ENCODE data around the gene FGG. TPM values are rescaled to one million over a fixed set of nuclear protein-coding genes. Genes with fewer than 3 reads are reported as not detected.

The FGG gene
- total and polyA plus RNA-seq, 3 donors from 2014 or later, result 0.25 to 5.1 (median 2.8) TPM

- TF ChIP-seq CTCF (IDR thresholded peaks at IDR 0.05) (no peak), POLR2A (IDR thresholded peaks at IDR 0.05) (no peak)
- no peaks in the 10 kb centered on the region for H3K4me1 ChIP-seq
- no peak overlapping the region for H3K4me3 ChIP-seq
- no peaks in the 10 kb centered on the region for H3K36me3 ChIP-seq (ENCODE audit: low read depth, missing control alignments)
- intact Hi-C loops (cut with DNase I; ENCODE audit: low total_unique reads), result no loop called here
- no peak overlapping the region for H3K27ac ChIP-seq
- no peaks in the 10 kb centered on the region for H3K9me3 ChIP-seq
- DNase-seq, result no peak
- H3K27me3 ChIP-seq, result no peaks in the 10 kb centered on the region
- 76 to 83% methylated on average over 2 of the region's 2 CpGs for WGBS, 2 donors
These were observed 35.1 kb downstream of the FGG start for GRCh38 chr4:154577324-154577723.

- no peak overlapping the region for H3K27ac ChIP-seq
- no peaks in the 10 kb centered on the region for H3K4me1 ChIP-seq
- H3K9me3 ChIP-seq, result no peaks in the 10 kb centered on the region
- H3K4me3 ChIP-seq, result no peak overlapping the region
- no peak for DNase-seq
- no peaks in the 10 kb centered on the region for H3K36me3 ChIP-seq (ENCODE audit: low read depth, missing control alignments)
- no peaks in the 10 kb centered on the region for H3K27me3 ChIP-seq
- intact Hi-C loops (cut with DNase I; ENCODE audit: low total_unique reads), result no loop called here
- TF ChIP-seq POLR2A (IDR thresholded peaks at IDR 0.05) (no peak), CTCF (IDR thresholded peaks at IDR 0.05) (no peak)
- 88 to 94% methylated on average over 3 of the region's 3 CpGs for WGBS, 2 donors
These were observed 38.1 kb downstream of the FGG start for GRCh38 chr4:154574311-154574710.

GRCh38 chr4:154573190-154573870, 39.1 kb downstream of the FGG start:
- Histone ChIP-seq H3K27me3 (no peaks in the 10 kb centered on the region), H3K27ac (no peak overlapping the region), H3K36me3 (ENCODE audit: low read depth, missing control alignments) (no peaks in the 10 kb centered on the region), H3K9me3 (no peaks in the 10 kb centered on the region), H3K4me1 (no peaks in the 10 kb centered on the region), H3K4me3 (no peak overlapping the region)
- no peak for DNase-seq
- TF ChIP-seq CTCF (IDR thresholded peaks at IDR 0.05), result no peak
- TF ChIP-seq POLR2A (IDR thresholded peaks at IDR 0.05), result no peak
- WGBS, 2 donors, result 90 to 92% methylated on average over 5 of the region's 5 CpGs
- intact Hi-C loops (cut with DNase I; ENCODE audit: low total_unique reads), result no loop called here

GRCh38 chr4:154569584-154569983, 42.9 kb downstream of the FGG start:
- intact Hi-C loops (cut with DNase I; ENCODE audit: low total_unique reads), result no loop called here
- Histone ChIP-seq H3K4me3 (no peak overlapping the region), H3K9me3 (no peaks in the 10 kb centered on the region), H3K36me3 (ENCODE audit: low read depth, missing control alignments) (no peaks in the 10 kb centered on the region), H3K27me3 (no peaks in the 10 kb centered on the region), H3K27ac (no peak overlapping the region), H3K4me1 (no peaks in the 10 kb centered on the region)
- DNase-seq, result no peak
- TF ChIP-seq POLR2A (IDR thresholded peaks at IDR 0.05) (no peak), CTCF (IDR thresholded peaks at IDR 0.05) (no peak)
- WGBS, 2 donors, result 93 to 94% methylated on average over 5 of the region's 5 CpGs

- H3K4me1 ChIP-seq, result no peaks in the 10 kb centered on the region
- no peaks in the 10 kb centered on the region for H3K9me3 ChIP-seq
- no peaks in the 10 kb centered on the region for H3K36me3 ChIP-seq (ENCODE audit: low read depth, missing control alignments)
- WGBS, 2 donors, result 58 to 68% methylated on average over 3 of the region's 3 CpGs
- DNase-seq, result no peak
- intact Hi-C loops (cut with DNase I; ENCODE audit: low total_unique reads), result no loop called here
- H3K4me3 ChIP-seq, result no peak overlapping the region
- no peaks in the 10 kb centered on the region for H3K27me3 ChIP-seq
- no peak overlapping the region for H3K27ac ChIP-seq
- TF ChIP-seq POLR2A (IDR thresholded peaks at IDR 0.05) (no peak), CTCF (IDR thresholded peaks at IDR 0.05) (no peak)
These were observed 43.4 kb downstream of the FGG start for GRCh38 chr4:154569028-154569427.

Measured in testis (tissue), 3 donors.